Neural progenitor cell (in vitro differentiated cells): ENCODE data around the gene PANK4.
"Not testable (repeated sequence)": the region's sequence is repeated elsewhere in the genome, so short reads cannot be mapped to it uniquely, and the experiment has no call there.

Experiments used
- EZH2 ChIP-seq: fragments of 200-600 bp; sonication (generic); IDR thresholded peaks from 2 replicates; pipeline ENCODE4 v1.6.1; 2017; ENCODE audit warnings: antibody characterized with exemption, mild to moderate bottlenecking, moderate library complexity
- TF ChIP-seq, protein P1 (sequence below): fragments of 200-600 bp; sonication (generic); IDR thresholded peaks from 2 replicates; pipeline ENCODE4 v1.5.1; 2017; ENCODE audit warnings: antibody characterized with exemption, mild to moderate bottlenecking

DNA sequence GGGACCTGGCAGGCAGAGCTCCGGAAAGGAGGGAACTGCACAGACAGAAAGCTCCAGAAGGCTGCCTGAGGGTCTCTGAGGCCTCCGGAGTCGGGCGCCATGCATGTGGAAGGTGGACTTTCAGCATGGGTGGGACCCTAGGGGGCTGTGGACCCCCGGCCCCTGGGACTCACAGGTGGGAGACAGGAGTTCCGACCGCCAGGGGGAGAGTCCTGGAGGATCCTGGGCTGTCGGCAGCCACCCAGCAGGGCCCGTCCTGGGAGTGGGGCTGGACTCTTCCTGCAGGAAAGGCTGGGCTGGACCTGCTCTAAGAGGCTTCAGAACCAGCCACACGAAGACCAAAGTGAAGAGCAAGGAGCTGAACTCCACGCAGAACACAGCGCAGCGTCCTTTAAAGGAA is 43.3 kb upstream of the PANK4 start:
- not testable (repeated sequence) for TF ChIP-seq EZH2
- TF ChIP-seq, protein P1, sequence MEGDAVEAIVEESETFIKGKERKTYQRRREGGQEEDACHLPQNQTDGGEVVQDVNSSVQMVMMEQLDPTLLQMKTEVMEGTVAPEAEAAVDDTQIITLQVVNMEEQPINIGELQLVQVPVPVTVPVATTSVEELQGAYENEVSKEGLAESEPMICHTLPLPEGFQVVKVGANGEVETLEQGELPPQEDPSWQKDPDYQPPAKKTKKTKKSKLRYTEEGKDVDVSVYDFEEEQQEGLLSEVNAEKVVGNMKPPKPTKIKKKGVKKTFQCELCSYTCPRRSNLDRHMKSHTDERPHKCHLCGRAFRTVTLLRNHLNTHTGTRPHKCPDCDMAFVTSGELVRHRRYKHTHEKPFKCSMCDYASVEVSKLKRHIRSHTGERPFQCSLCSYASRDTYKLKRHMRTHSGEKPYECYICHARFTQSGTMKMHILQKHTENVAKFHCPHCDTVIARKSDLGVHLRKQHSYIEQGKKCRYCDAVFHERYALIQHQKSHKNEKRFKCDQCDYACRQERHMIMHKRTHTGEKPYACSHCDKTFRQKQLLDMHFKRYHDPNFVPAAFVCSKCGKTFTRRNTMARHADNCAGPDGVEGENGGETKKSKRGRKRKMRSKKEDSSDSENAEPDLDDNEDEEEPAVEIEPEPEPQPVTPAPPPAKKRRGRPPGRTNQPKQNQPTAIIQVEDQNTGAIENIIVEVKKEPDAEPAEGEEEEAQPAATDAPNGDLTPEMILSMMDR, result not testable (repeated sequence)
